ENCODE data around the gene OR6J1. TPM values are rescaled to one million over a fixed set of nuclear protein-coding genes. Genes with fewer than 3 reads are reported as not detected.

The OR6J1 gene
- polyA plus RNA-seq, 3 donors, result not detected

- H3K27ac ChIP-seq (ENCODE audit: low read depth in 1 of 2, low read length in 2 of 2), result no peak overlapping the region
- H3K4me1 Mint-ChIP-seq, result no peaks in the 10 kb centered on the region
- intact Hi-C loops (cut with micrococcal nuclease), result no loop called here
- WGBS (ENCODE audit: insufficient coverage), result 92% methylated on average over 1 of the region's 3 CpGs
- no peaks in the 10 kb centered on the region for H3K36me3 ChIP-seq (replicated peaks in 1 of 2; ENCODE audit: control insufficient read depth in 1 of 2, insufficient read depth in 2 of 2, low read length in 2 of 2)
- no peak for TF ChIP-seq CTCF (IDR thresholded peaks at IDR 0.05)
- DNase-seq, result no peak
- no peak overlapping the region for H3K9ac ChIP-seq (ENCODE audit: insufficient read depth, low read length, poor library complexity, severe bottlenecking)
- H3K36me3 Mint-ChIP-seq, result no peaks in the 10 kb centered on the region
- no peak overlapping the region for H3K4me2 ChIP-seq (replicated peaks; ENCODE audit: extremely low read depth, low read length, poor library complexity, severe bottlenecking)
- peaks cover 4 to 9% (median 8%) of the 10 kb centered on the region in 3 donors for H3K27me3 Mint-ChIP-seq (ENCODE audit: low read depth in 3 of 3)
- no peak overlapping the region for H3K4me3 ChIP-seq (replicated peaks in 1 of 3; ENCODE audit: low read depth in 2 of 3, low read length in 3 of 3)
- peaks cover 0 to 3% of the 10 kb centered on the region in 2 donors for H3K9me3 ChIP-seq (replicated peaks in 1 of 2; ENCODE audit: control insufficient read depth in 1 of 2, insufficient read depth in 1 of 2, low read length in 2 of 2)
- no peak overlapping the region for H2AFZ ChIP-seq (ENCODE audit: insufficient read depth, low read depth, low read length, poor library complexity, severe bottlenecking)
- H3K79me2 ChIP-seq (ENCODE audit: insufficient read depth, low read length), result no peaks in the 10 kb centered on the region
- H3K9me3 Mint-ChIP-seq, result peaks cover 7 to 25% (median 17%) of the 10 kb centered on the region in 7 donors
- no peaks in the 10 kb centered on the region for H4K20me1 ChIP-seq (ENCODE audit: insufficient read depth, low read length)
- H3K4me3 Mint-ChIP-seq, result no peak overlapping the region
- no peaks in the 10 kb centered on the region for H3K4me1 ChIP-seq (ENCODE audit: control insufficient read depth in 1 of 2, insufficient read depth in 2 of 2, low read length in 2 of 2)
- H3K27me3 ChIP-seq (ENCODE audit: control insufficient read depth in 2 of 2, insufficient read depth in 2 of 2, low read length in 2 of 2), result no peaks in the 10 kb centered on the region
- H3K27ac Mint-ChIP-seq, result no peak overlapping the region
These were observed 14.1 kb downstream of the OR6J1 start for GRCh38 chr14:22630066-22630465.

GRCh38 chr14:22629361-22629760 is 14.8 kb downstream of the OR6J1 start:
- no peaks in the 10 kb centered on the region for H3K4me1 ChIP-seq (ENCODE audit: control insufficient read depth in 1 of 2, insufficient read depth in 2 of 2, low read length in 2 of 2)
- H3K27ac ChIP-seq (ENCODE audit: low read depth in 1 of 2, low read length in 2 of 2), result no peak overlapping the region
- Mint-ChIP-seq H3K4me1 (no peaks in the 10 kb centered on the region), H3K4me3 (no peak overlapping the region), H3K27me3 (ENCODE audit: low read depth in 3 of 3) (peaks cover 6 to 10% (median 9%) of the 10 kb centered on the region in 3 donors), H3K36me3 (no peaks in the 10 kb centered on the region), H3K27ac (no peak overlapping the region), H3K9me3 (peaks cover 7 to 25% (median 17%) of the 10 kb centered on the region in 7 donors)
- no peak for DNase-seq
- H3K27me3 ChIP-seq (ENCODE audit: control insufficient read depth in 2 of 2, insufficient read depth in 2 of 2, low read length in 2 of 2), result no peaks in the 10 kb centered on the region
- no peak overlapping the region for H2AFZ ChIP-seq (ENCODE audit: insufficient read depth, low read depth, low read length, poor library complexity, severe bottlenecking)
- peaks cover 0 to 3% of the 10 kb centered on the region in 2 donors for H3K9me3 ChIP-seq (replicated peaks in 1 of 2; ENCODE audit: control insufficient read depth in 1 of 2, insufficient read depth in 1 of 2, low read length in 2 of 2)
- H3K9ac ChIP-seq (ENCODE audit: insufficient read depth, low read length, poor library complexity, severe bottlenecking), result no peak overlapping the region
- no peaks in the 10 kb centered on the region for H3K79me2 ChIP-seq (ENCODE audit: insufficient read depth, low read length)
- no peak for TF ChIP-seq CTCF (IDR thresholded peaks at IDR 0.05)
- 77% methylated on average over 3 of the region's 5 CpGs for WGBS (ENCODE audit: insufficient coverage)
- no peak overlapping the region for H3K4me2 ChIP-seq (replicated peaks; ENCODE audit: extremely low read depth, low read length, poor library complexity, severe bottlenecking)
- no peaks in the 10 kb centered on the region for H4K20me1 ChIP-seq (ENCODE audit: insufficient read depth, low read length)
- intact Hi-C loops (cut with micrococcal nuclease), result no loop called here
- no peaks in the 10 kb centered on the region for H3K36me3 ChIP-seq (replicated peaks in 1 of 2; ENCODE audit: control insufficient read depth in 1 of 2, insufficient read depth in 2 of 2, low read length in 2 of 2)
- no peak overlapping the region for H3K4me3 ChIP-seq (replicated peaks in 1 of 3; ENCODE audit: low read depth in 2 of 3, low read length in 3 of 3)
